GM19468 (cell line): ENCODE measurements around the gene PRAC1.

Experiments
- ATAC-seq: cut with Tn5 transposase; IDR thresholded peaks from one replicate; pipeline ENCODE4 v1.9.1; 2021; ENCODE audit warnings: mild to moderate bottlenecking, moderate library complexity, moderate number of reproducible peaks; ENCODE audit not compliant: unreplicated experiment; ENCODE audit errors: extremely low read depth

Gene PRAC1

DNA sequence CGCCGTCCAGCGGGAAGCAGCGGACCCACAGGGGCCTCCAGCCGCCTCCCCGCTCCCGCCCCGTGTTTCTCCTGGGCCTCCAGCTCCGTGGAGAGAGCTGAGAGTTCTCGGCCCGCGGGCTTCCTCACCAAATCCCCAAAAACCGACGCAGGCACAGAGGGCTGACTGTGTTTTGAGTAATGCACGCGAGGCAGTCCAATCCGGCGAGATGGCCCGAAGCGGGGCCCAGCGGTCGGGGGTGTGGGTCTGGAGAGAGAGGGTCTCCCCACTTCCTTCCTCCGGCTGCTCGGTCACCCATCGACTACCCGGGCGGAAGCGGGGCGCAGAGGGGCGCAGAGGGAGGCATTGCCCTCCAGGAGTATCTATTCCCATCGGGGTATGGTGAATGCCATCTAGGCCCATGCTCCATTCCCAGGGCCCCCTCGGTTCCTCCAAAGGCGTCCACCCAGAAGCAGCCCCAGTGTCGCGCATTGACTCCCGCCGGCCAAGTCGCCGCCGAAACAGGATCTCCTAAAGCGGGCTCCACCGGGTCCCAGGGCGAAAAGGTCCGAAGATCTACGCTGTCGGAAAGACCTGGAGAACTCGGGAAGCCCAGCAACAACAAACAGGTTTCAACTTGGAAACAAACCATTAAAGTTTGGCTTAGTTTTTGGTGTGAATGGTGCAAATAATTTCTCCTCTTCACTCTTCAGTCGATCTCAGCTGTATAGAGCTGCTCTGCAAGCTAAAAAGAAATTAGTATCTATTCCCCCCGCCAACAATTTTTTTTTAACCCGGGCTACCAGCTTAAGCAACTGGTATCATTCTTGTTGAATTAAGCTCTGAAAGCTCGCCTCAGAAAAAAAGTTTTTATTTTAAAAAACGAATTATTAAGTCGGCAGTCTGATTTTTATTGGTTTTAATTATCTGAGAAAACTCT, 25.4 kb upstream of the PRAC1 start:
- no peak for ATAC-seq

DNA sequence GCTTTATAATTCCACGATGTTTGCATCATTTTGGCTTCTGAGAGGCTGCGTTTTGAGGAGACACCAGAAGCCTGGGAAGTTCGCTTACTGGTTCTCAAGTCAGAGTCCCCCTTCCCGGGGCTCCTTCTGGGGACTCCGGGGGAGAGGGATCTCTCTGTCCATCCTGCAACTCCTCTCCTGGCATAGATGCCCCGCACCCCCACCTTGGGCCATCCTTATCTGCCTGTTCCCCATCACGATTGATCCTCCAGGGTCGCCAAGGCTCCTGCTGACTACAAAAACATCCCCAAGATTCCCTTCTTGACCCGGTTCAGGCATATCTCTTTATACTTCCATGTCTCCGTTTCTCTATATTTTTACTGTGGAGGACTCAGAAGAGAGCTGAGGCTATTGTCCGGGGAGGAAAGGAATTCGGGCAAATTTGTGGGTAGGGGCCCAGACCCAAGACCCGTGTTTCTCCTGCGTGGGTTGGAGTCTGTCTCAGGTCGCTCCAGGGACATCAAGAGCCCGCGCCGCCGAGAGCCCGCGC, 24.7 kb upstream of the PRAC1 start:
- no peak for ATAC-seq

DNA sequence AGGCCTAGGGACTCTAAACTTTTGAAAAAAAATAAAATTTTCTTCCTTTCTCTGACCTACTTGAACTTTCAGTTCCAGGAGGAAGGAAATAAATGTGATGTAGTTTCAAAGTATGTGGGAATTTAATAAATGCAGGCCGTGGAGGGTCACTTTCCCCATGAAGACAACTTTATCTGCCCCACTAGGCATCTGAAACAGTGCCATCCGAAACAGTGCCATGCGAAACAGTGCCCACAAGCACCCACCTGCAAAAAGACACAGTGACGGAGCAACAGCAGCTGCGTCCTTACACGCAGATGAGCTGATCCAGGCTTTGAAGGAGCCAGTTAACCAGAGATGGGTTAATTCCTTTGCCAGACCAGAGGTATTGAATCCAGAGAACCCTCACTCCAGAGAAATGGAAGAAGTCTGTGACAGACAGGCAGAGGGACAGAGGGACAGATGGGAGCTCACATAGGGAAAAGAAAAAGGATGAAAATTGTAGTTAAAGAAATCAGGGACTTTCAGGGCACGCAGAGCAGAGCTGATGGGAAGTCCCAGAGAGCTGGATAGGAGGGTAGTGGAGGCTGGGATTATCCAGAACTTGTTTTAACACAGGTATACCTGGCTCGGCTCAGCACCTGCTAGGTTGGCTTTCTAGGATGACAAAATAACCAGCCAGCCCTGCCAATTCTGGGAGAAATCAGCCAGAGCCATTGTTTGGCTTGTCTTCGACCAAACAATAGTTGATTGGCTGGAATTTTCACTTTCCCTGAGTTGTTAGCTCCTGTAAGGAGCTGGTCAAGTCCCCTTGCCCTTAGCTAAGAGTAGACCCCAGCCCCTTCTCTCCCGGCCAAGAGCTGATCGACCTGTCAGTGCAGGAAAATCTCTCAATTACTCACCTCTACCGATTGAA, 23.3 kb upstream of the PRAC1 start:
- no peak for ATAC-seq

GRCh38 chr17:48740537-48740936, 18.2 kb upstream of the PRAC1 start:
- ATAC-seq, result no peak

DNA sequence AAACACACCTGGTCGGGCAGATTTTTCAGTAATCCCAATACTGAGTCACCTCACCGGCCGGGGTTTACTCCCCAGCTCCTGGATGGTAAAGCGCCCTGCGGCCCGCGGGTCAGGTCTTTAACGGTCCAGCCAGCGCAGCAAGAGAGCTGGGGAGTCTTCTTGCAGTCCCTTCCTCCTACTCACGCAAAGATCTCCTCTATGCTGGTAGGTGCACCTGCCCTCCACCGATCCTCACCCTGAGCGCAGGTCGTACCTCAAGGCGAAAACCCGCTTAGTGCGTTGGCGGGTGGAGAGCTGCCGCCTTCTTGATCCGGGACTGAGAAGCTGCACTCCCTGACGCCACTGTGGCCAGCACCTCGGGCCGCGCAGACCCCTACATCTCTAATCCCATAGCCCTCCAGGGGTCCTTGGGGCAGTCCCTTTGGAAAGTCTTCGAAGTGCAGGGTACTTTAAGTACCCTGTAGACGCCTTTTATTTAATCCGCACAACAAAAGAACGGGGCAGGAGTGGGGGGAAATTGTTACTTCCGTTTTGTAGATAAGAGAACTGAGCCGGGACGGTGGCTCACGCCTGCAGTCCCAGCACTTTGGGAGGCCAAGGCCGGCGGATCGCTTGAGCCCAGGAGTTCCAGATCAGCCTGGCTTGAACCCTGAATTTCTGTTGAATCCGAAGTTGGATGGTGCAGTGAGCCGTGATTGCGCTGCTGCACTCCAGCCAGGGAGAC, 16.6 kb upstream of the PRAC1 start:
- ATAC-seq, result no peak

DNA sequence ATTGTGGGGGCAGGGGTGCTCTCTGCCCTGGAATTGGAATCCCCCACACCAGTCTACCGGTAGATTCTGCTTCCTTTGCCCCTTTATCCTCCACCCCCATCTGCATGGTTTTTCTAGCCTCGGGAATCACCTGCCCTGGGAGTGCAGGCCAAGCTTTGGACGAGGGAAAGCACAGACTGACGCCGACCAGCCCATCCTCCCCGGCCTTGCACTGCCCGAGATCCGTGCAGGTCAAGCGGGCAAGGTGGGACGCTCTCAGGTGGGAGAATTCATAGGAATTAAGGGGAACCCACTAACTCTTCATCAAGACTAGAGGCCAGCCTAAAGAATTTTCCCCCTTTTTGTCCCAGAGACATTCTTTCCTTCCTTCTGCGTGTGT, 16.1 kb upstream of the PRAC1 start:
- no peak for ATAC-seq

- no peak for ATAC-seq
These were observed 15.2 kb upstream of the PRAC1 start for GRCh38 chr17:48737330-48738043.

- no peak for ATAC-seq
These were observed 12.7 kb upstream of the PRAC1 start for GRCh38 chr17:48735062-48735351.

DNA sequence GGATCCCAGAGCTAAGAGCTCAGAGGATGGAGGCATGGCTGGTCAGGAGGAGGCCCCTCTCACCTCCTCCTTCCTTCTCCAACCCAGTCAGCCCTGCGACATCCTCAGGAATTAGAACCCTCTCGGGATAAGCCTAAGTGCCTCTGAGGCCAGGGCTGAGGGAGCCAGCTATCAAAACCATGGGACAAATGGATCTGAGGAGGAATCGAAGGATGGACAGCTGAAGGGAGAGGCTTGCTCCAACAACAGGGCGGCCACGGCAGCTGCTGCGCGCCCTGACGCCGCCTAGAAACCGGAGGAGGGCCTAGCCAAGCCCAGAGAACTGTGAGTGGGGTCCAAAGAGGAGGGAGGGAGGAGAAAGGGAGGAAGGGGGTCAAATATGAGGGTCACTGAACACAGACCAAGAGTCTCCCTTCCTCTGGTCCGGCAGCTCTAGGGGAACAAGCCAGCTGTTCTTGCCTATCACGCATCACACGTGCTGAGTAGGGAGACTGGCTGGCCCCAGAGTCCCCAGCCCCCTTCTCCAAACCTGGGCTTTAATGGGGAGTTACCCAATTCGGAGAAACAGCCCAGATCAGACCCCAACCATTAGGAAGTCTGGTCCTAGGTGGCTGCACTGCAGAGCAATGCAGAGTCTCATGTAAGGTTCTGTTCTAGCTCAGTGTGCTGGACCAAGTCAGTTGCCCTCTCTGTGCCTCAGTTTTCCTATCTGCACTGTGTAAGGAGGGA, 12.2 kb upstream of the PRAC1 start:
- no peak for ATAC-seq

DNA sequence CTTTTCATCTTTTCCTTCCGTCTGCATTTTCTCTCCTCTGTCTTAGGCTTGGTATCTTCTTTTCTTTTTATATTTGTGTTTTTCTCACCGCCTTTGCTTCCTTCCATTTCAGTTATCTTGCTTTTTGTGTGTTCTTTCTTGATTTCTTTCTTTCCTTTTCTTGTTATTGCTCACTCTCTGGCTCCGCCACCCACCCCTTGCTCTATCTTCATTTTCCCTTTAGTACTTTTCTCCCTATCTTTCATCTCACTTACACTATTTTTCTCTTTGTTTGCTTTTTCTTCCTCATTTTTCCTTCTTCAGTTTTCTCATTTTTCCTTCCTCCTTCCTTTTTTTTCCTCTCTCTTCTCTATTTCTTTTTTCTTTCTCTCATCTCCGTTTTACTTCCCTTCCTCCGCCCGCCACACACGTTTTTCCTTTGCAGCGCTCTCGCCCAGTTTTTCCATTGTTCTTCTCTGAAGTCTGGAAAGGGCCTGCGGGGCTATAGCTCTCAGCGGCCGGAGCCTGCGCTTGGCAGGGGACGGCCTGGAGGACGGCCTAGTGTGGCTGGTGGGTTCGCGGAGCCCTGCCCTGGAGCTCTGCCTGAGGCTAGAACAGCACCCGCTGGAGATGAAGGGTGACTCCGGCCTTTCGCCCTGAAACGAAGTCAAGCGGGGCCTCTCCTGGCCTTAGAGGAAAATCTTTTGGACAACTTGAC, 11.5 kb upstream of the PRAC1 start:
- ATAC-seq, result no peak

DNA sequence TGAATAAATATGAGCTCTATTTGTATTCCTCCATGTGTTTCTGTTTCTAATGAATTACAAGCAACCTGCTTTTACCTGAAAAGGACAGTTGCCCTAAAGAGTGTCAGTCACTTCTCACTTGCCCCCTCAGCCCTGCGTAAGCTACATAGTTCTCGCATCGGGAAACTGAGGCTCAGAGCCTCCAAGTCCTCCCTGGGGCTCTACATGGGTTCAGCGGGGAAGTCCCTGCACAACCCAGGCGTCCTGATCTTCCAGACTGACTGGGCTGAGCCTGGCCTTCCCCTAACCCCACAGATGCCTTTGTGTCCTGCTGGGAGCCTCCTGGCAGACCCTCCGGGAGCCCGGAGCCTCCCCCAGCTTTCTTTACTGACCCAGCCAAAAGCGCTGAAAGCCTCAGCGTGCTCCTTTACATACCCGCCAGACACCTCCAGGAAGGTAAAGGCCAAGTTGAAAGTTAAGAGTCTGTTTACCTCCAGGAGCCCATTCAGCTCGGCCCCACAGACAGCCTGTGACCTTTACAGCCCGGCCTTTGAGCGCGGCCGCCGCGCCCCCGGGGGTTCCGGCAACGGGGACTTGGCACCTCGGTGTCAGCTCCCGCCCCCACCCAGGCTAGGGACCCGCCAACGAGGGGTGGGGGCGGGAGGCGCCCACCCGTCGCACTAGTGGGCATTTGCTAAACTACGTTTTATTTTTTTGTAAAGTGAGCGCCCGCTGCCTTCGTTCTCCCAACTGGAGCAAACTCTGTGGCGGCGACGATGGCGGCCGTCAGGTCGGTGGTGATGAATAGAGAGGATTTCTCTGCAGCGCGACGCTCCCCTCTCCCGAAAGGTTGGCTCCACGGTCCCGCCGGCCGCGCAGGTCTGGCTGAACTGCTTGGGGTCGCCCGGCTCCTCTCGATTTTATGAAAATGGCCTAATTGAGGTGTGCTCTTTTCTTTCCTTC, 10.6 kb upstream of the PRAC1 start:
- ATAC-seq, result no peak

GRCh38 chr17:48731355-48731754, 9.0 kb upstream of the PRAC1 start:
- no peak for ATAC-seq

GRCh38 chr17:48730240-48730550, 7.9 kb upstream of the PRAC1 start:
- no peak for ATAC-seq

- ATAC-seq, result no peak
These were observed 7.3 kb upstream of the PRAC1 start for GRCh38 chr17:48729335-48730239.

DNA sequence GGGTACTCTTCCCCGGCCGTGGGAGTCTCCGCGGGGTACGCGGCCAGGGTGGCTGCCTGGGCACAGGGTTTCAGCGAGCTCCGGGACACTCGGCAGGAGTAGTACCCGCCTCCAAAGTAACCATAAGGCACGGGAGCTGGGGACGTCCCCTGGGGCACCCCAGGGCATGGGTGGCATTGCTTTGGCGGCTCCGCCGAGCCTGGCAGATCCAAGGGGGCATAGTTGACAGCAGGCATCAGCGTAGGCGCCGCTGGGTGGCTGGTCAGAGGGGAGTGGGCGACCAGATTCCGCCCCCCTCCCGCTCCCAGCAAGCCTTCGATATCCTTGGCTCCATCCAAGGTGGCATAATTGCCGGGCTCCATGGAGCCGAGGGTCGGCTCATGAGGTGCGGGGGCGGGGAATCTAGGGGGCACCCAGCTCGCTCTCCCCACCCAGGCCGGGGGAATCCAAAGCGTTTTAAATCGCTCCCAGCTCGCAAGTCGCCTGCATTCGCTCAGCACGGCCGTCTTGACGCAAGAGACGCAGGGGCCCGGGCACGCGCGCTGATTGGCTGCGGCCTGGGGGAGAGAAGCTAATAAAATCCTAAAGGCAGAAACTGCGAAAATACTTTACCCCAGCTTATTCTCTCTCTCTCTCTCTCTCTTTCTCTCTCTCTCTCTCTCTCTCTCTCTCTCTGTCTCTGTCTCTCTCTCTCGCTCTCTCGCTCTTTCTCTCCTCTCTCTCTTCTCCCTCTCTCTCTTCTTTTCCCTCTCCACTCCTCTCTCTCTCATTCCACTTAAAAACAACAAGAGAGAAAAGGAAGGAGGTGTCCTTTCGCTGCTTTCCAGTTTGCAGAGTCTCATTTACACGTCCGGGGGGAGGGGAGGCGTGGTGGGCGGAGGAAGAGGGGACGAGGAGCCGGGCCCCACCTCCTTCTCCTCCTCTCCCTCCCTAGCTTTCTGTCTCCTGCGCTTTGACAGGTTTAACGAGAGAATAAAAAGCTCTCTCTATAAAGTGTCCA, 6.2 kb upstream of the PRAC1 start, which contains the start of gene HOXB13:
TSS of gene HOXB13 (minus strand) at position 519 of the 1,000 bp plus-strand sequence. CDS start at position 362, 157 bp downstream.
- ATAC-seq, result no peak
